ENCODE data around the gene YRDC. TPM values are rescaled to one million over a fixed set of nuclear protein-coding genes. Genes with fewer than 3 reads are reported as not detected.

Gene YRDC
- polyA plus RNA-seq, 1 of the 3 experiments (the other 2 are of a cell fraction), result 34.2 TPM

DNA sequence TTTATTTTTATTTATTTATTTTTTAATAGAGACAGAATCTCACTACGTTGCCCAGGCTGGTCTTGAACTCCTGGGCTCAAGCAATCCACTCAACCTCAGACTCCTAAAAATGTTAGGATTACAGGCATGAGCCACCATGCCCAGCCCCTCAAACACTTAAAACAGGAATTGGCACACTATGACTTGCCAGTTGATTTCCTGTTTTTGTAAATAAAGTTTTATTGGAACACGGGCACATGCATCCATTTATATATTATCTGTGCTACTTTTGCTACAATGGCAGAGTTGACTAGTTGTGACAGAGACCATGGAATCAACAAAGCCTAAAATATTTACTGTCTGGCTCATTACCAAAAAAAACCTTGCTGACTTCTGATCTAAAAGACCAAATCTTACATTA lies 16.0 kb upstream of the YRDC start:
- TF ChIP-seq, protein P1, sequence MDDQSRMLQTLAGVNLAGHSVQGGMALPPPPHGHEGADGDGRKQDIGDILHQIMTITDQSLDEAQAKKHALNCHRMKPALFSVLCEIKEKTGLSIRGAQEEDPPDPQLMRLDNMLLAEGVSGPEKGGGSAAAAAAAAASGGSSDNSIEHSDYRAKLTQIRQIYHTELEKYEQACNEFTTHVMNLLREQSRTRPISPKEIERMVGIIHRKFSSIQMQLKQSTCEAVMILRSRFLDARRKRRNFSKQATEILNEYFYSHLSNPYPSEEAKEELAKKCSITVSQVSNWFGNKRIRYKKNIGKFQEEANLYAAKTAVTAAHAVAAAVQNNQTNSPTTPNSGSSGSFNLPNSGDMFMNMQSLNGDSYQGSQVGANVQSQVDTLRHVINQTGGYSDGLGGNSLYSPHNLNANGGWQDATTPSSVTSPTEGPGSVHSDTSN (IDR thresholded peaks at IDR 0.05), result no peak
- TF ChIP-seq FOXJ3 (CRISPR knock-in tag; IDR thresholded peaks at IDR 0.05) (no peak), EP300 (IDR thresholded peaks at IDR 0.05; ENCODE audit: borderline replicate concordance in 1 of 2, low read depth in 1 of 2, low read length in 1 of 2) (no peak), RAD21 (IDR thresholded peaks at IDR 0.05; ENCODE audit: low read length) (no peak), MXI1 (IDR thresholded peaks at IDR 0.05; ENCODE audit: low read depth, low read length) (no peak), RFX5 (IDR thresholded peaks at IDR 0.05; ENCODE audit: low read length) (no peak), SIN3A (IDR thresholded peaks at IDR 0.05; ENCODE audit: borderline replicate concordance, low read depth, low read length) (no peak), TCF12 (IDR thresholded peaks at IDR 0.05) (no peak), NRF1 (IDR thresholded peaks at IDR 0.05; ENCODE audit: low read depth, low read length) (no peak), CHD2 (IDR thresholded peaks at IDR 0.05; ENCODE audit: low read length, partially characterized antibody) (no peak), GATA2 (CRISPR knock-in tag; IDR thresholded peaks at IDR 0.05) (no peak)
- TF ChIP-seq, protein P2, sequence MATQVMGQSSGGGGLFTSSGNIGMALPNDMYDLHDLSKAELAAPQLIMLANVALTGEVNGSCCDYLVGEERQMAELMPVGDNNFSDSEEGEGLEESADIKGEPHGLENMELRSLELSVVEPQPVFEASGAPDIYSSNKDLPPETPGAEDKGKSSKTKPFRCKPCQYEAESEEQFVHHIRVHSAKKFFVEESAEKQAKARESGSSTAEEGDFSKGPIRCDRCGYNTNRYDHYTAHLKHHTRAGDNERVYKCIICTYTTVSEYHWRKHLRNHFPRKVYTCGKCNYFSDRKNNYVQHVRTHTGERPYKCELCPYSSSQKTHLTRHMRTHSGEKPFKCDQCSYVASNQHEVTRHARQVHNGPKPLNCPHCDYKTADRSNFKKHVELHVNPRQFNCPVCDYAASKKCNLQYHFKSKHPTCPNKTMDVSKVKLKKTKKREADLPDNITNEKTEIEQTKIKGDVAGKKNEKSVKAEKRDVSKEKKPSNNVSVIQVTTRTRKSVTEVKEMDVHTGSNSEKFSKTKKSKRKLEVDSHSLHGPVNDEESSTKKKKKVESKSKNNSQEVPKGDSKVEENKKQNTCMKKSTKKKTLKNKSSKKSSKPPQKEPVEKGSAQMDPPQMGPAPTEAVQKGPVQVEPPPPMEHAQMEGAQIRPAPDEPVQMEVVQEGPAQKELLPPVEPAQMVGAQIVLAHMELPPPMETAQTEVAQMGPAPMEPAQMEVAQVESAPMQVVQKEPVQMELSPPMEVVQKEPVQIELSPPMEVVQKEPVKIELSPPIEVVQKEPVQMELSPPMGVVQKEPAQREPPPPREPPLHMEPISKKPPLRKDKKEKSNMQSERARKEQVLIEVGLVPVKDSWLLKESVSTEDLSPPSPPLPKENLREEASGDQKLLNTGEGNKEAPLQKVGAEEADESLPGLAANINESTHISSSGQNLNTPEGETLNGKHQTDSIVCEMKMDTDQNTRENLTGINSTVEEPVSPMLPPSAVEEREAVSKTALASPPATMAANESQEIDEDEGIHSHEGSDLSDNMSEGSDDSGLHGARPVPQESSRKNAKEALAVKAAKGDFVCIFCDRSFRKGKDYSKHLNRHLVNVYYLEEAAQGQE (IDR thresholded peaks at IDR 0.05; ENCODE audit: low read depth, low read length), result no peak
- TF ChIP-seq, protein P3, sequence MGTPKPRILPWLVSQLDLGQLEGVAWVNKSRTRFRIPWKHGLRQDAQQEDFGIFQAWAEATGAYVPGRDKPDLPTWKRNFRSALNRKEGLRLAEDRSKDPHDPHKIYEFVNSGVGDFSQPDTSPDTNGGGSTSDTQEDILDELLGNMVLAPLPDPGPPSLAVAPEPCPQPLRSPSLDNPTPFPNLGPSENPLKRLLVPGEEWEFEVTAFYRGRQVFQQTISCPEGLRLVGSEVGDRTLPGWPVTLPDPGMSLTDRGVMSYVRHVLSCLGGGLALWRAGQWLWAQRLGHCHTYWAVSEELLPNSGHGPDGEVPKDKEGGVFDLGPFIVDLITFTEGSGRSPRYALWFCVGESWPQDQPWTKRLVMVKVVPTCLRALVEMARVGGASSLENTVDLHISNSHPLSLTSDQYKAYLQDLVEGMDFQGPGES (IDR thresholded peaks at IDR 0.05; ENCODE audit: low read depth, low read length), result no peak
- TF ChIP-seq, protein P4, sequence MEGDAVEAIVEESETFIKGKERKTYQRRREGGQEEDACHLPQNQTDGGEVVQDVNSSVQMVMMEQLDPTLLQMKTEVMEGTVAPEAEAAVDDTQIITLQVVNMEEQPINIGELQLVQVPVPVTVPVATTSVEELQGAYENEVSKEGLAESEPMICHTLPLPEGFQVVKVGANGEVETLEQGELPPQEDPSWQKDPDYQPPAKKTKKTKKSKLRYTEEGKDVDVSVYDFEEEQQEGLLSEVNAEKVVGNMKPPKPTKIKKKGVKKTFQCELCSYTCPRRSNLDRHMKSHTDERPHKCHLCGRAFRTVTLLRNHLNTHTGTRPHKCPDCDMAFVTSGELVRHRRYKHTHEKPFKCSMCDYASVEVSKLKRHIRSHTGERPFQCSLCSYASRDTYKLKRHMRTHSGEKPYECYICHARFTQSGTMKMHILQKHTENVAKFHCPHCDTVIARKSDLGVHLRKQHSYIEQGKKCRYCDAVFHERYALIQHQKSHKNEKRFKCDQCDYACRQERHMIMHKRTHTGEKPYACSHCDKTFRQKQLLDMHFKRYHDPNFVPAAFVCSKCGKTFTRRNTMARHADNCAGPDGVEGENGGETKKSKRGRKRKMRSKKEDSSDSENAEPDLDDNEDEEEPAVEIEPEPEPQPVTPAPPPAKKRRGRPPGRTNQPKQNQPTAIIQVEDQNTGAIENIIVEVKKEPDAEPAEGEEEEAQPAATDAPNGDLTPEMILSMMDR (IDR thresholded peaks at IDR 0.05), result no peak
- Histone ChIP-seq H3K4me1 (ENCODE audit: control insufficient read depth in 1 of 2, insufficient read depth in 2 of 2, low read depth in 1 of 2, low read length in 1 of 2) (no peaks in the 10 kb centered on the region), H3K9ac (no peak overlapping the region), H2AFZ (ENCODE audit: low read depth) (no peak overlapping the region), H3K79me2 (ENCODE audit: insufficient read depth) (peaks cover 3% of the 10 kb centered on the region; the same call in 1 of the 2 replicates), H3K9me3 (no peaks in the 10 kb centered on the region), H3K27ac (ENCODE audit: low read depth in 2 of 2, low read length in 1 of 2) (no peak overlapping the region), H3K4me3 (ENCODE audit: low read depth in 2 of 2, low read length in 1 of 2) (no peak overlapping the region), H3K27me3 (ENCODE audit: insufficient read depth) (no peaks in the 10 kb centered on the region), H3K9me2 (no peaks in the 10 kb centered on the region), H3K4me2 (no peak overlapping the region), H4K20me1 (ENCODE audit: insufficient read depth) (no peaks in the 10 kb centered on the region), H3F3A (replicated peaks; ENCODE audit: insufficient read depth) (peaks cover 5% of the 10 kb centered on the region), H3K36me3 (replicated peaks in 1 of 2; ENCODE audit: control insufficient read depth in 1 of 2, insufficient read depth in 2 of 2, low read length in 1 of 2) (peaks cover 44 to 52% of the 10 kb centered on the region in 2 experiments)
- POLR2A ChIA-PET, result no interaction called here
- CTCF ChIA-PET, result no interaction called here
- WGBS (ENCODE audit: low lambda C conversion rate), result 100% methylated on average over 2 of the region's 2 CpGs
- DNase-seq, result no peak

All from SK-N-SH (cell line).